Tibial artery (tissue), 4 donors: Measurements from ENCODE around the gene TFF2.

Experiments used
- DNase-seq, 2 donors: peaks; one replicate each; pipeline ENCODE4 v3.0.0-alpha.2; 2019
- H3K27ac ChIP-seq, 2 donors: fragments of 200-600 bp; sonication (generic) in 1 of 2; 1 replicate in 1 of 2; 2 replicates in 1 of 2; pipeline ENCODE4 v1.5.1; 2018 to 2019; ENCODE audit warnings: mild to moderate bottlenecking in 1 of 2
- H3K27me3 ChIP-seq, 2 donors: fragments of 200-600 bp; sonication (generic) in 1 of 2; one replicate each; pipeline versions ENCODE4 v1.5.1 to v1.6.0; 2016 to 2019
- H3K36me3 ChIP-seq, 3 donors: fragments of 200-600 bp; sonication (generic) in 2 of 3; one replicate each; pipeline ENCODE4 v1.5.1; 2016 to 2019; ENCODE audit warnings: mild to moderate bottlenecking in 2 of 3
- H3K4me1 ChIP-seq, 4 donors: fragments of 200-600 bp; sonication (generic) in 2 of 4; 1 replicate in 3 of 4; 2 replicates in 1 of 4; pipeline ENCODE4 v1.5.1; 2016 to 2019
- H3K4me3 ChIP-seq, 2 donors: fragments of 200-600 bp; sonication (generic) in 1 of 2; 1 replicate in 1 of 2; 2 replicates in 1 of 2; pipeline ENCODE4 v1.5.1; 2018 to 2019; ENCODE audit warnings: mild to moderate bottlenecking in 2 of 2
- H3K9me3 ChIP-seq, 3 donors: fragments of 200-600 bp; sonication (generic) in 1 of 3; one replicate each; pipeline ENCODE4 v1.5.1; 2016 to 2019
- intact Hi-C: fragments of 100-400 bp; cut with DNase I; formaldehyde crosslinking; loops from one replicate; pipeline ENCODE4 v1.15.0; 2023; ENCODE audit warnings: low total_unique reads
- TF ChIP-seq, protein P1 (sequence below), 2 experiments: fragments of 200-600 bp in 1 of 2; fragments of 450-650 bp in 1 of 2; IDR thresholded peaks; one replicate each; pipeline ENCODE4 v1.5.1; 2017 to 2019; ENCODE audit warnings: antibody characterized with exemption in 2 of 2, mild to moderate bottlenecking in 1 of 2, moderate library complexity in 1 of 2

The TFF2 gene

DNA sequence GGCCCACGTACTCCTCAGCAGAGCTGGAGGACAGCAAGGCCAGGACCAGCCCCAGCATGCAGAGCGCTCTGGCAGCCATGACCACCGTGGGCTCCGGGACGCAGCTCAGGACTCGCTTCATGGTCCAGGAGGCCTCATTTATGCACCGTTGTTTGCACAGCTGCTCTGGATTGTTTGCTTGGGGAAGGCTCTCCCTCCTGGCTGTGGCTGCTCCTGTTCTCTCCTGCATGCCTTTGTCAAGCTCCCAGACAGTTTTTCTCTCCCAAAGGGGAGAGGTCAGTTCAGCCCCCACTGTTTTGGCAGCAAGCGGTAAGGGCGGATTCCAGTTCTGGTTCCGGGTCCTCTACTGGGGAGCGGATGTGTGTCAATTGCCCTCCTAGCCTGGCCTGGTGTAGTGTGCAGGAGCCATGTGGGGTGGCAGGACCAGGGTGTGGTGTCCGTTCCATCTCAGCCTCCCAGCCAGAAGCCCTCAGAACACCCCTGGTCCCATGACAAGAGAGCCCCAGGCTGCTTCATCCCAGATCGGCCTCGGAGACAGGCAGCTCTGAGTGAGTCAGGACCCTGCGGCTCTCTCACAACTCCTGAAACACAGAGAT is 35.4 kb downstream of the TFF2 start, which contains the start of gene TFF3:
TFF3 (minus strand) TSS at position 114 of the 596 bp plus-strand sequence; CDS start at position 79, 35 bp downstream.
- DNase-seq = no peak
- H3K27ac ChIP-seq = no peak within 1 kb of the TSS
- no peaks in the 10 kb centered on the region for H3K4me1 ChIP-seq

DNA sequence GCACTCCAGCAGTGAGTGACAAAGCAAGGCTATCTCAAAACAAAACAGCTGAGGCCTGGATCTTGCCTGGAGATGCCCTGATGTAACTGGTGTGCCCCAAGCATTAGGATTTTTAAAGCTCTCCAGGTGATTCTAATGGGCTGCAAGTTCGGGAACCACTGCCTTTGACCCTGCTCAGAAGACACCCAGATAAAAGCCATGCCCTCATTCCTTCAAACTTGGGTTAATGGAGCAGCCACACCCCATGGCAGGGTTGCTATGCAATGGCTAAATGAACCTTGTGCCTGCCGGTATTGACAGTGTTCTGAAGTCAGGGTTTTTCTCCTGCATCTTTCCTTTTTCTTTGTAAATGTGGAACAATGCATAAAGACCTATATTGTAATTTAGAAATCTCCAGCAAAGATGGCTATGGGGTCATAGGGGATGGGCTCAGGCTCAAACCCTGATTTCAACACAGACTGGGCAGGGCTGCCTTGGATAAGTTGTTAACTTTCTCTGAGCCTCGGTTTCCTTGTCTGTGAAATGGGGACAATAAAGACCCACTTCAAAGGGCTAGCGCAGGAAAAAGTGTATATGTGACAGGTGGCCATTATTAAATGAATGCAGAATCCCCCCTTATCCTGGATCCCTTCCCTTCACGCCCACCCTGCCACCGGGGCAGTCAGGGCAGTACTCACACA is 36.0 kb downstream of the TFF2 start:
- DNase-seq = no peak
- no peaks in the 10 kb centered on the region for H3K9me3 ChIP-seq
- intact Hi-C loops = no loop called here
- H3K36me3 ChIP-seq = no peaks in the 10 kb centered on the region
- H3K27ac ChIP-seq = no peak overlapping the region
- peaks cover 0 to 60% of the 10 kb centered on the region in 2 donors for H3K27me3 ChIP-seq
- no peak overlapping the region for H3K4me3 ChIP-seq
- TF ChIP-seq, protein P1, sequence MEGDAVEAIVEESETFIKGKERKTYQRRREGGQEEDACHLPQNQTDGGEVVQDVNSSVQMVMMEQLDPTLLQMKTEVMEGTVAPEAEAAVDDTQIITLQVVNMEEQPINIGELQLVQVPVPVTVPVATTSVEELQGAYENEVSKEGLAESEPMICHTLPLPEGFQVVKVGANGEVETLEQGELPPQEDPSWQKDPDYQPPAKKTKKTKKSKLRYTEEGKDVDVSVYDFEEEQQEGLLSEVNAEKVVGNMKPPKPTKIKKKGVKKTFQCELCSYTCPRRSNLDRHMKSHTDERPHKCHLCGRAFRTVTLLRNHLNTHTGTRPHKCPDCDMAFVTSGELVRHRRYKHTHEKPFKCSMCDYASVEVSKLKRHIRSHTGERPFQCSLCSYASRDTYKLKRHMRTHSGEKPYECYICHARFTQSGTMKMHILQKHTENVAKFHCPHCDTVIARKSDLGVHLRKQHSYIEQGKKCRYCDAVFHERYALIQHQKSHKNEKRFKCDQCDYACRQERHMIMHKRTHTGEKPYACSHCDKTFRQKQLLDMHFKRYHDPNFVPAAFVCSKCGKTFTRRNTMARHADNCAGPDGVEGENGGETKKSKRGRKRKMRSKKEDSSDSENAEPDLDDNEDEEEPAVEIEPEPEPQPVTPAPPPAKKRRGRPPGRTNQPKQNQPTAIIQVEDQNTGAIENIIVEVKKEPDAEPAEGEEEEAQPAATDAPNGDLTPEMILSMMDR (IDR thresholded peaks at IDR 0.05) = no peak
- peaks cover 0 to 1% (median 0%) of the 10 kb centered on the region in 4 donors for H3K4me1 ChIP-seq

More for the DNA sequence above, 35.4 kb downstream of the TFF2 start, which contains the start of gene TFF3:
- intact Hi-C loops = no loop called here
- TF ChIP-seq, protein P1 (IDR thresholded peaks at IDR 0.05) = no peak
- Histone ChIP-seq H3K9me3 (no peaks in the 10 kb centered on the region), H3K4me3 (no peak within 1 kb of the TSS), H3K27me3 (peaks cover 0 to 60% of the 10 kb centered on the region in 2 donors), H3K36me3 (no peaks in the 10 kb centered on the region)

DNA sequence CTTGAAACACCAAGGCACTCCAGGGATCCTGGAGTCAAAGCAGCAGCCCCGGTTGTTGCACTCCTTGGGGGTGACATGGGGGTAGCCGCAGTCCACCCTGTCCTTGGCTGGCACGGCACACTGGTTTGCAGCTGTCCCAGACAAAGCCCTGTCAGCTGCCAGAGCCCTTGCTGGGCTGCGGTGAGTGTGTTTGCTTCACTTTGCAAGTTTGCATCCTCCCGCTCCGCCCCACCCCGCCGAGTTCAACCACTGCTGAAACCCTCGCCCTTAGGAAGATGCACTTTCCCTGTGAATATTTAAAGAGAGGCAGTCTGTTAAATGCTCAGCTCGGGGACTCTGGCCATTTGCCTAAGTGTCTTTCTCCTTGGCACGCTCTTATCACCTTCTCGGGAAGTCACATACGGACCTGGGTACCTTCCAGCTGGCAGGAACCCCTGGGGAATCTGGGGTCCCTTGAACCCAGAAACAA is 37.3 kb downstream of the TFF2 start:
- H3K9me3 ChIP-seq = no peaks in the 10 kb centered on the region
- H3K36me3 ChIP-seq = no peaks in the 10 kb centered on the region
- intact Hi-C loops = no loop called here
- H3K27me3 ChIP-seq = peaks cover 0 to 69% of the 10 kb centered on the region in 2 donors
- H3K4me3 ChIP-seq = no peak overlapping the region
- H3K27ac ChIP-seq = no peak overlapping the region
- DNase-seq = no peak
- peaks cover 0 to 5% (median 0%) of the 10 kb centered on the region in 4 donors for H3K4me1 ChIP-seq
- TF ChIP-seq, protein P1 (IDR thresholded peaks at IDR 0.05) = no peak

DNA sequence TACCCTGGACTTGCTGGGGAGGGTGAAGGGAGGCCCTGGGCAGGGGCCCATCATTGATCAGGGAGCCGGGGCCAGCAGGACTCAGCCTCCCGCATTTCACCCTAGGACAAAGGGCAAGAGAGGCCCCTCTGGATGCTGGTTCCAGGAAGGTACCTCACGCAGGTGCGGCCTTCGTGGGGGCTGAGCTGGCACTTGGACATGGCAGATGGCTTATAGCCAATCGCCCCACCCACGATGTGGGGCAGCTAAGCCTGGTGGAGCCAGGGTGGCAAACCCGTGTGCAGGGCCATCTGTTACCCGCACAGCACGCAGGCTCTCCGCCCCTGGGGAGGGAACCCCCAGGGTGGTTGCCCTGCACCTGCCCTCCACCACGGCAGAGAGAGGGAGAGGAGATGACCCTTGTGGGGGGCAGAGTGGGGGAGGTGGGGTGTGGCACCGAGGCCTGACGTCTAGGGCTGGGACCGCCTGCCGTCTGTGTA is 38.1 kb downstream of the TFF2 start:
- H3K36me3 ChIP-seq = no peaks in the 10 kb centered on the region
- H3K27ac ChIP-seq = no peak overlapping the region
- intact Hi-C loops = no loop called here
- H3K9me3 ChIP-seq = no peaks in the 10 kb centered on the region
- H3K4me3 ChIP-seq = no peak overlapping the region
- H3K4me1 ChIP-seq = peaks cover 0 to 5% (median 0%) of the 10 kb centered on the region in 4 donors
- DNase-seq = no peak
- peaks cover 0 to 69% of the 10 kb centered on the region in 2 donors for H3K27me3 ChIP-seq
- TF ChIP-seq, protein P1 (IDR thresholded peaks at IDR 0.05) = no peak

DNA sequence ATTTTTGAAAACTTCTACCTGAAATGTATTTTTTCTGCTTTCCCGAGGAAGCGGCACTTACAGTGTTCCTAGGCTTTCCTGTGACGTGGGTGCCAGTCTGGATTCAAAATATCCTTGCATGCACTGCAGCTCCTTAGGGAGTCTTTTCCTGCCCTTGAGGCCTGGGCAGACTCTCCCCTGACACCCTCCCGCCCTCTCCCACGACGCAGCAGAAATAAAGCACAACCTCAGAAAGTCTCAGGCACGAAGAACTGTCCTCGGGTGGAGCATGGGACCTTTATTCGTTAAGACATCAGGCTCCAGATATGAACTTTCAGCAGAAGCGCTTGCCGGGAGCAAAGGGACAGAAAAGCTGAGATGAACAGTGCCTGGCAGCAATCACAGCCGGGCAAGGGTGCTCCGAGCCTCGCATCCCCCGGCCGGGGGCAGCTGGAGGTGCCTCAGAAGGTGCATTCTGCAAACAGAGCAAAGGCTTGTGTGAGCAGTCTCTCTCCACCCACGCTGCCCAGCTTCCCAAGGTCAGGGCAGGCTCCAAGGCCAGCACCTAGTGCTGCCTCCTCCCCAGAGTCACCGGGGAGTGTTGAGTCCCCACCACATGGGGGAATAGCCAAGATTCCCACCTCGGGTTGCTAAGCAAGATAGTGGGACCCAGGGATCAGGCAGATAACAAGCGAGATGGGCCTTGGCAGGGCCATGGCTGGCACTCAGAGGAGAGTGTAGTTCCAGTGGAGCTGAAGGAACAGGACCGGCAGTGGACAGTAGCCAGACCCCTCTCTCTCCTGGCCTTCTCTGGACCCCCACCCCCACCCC is 38.8 kb downstream of the TFF2 start:
- H3K27me3 ChIP-seq = peaks cover 0 to 69% of the 10 kb centered on the region in 2 donors
- intact Hi-C loops = no loop called here
- no peak overlapping the region for H3K4me3 ChIP-seq
- H3K4me1 ChIP-seq = peaks cover 0 to 5% (median 0%) of the 10 kb centered on the region in 4 donors
- no peaks in the 10 kb centered on the region for H3K9me3 ChIP-seq
- no peak for DNase-seq
- H3K36me3 ChIP-seq = no peaks in the 10 kb centered on the region
- TF ChIP-seq, protein P1 (IDR thresholded peaks at IDR 0.05) = no peak
- no peak overlapping the region for H3K27ac ChIP-seq
